ENCODE data around the gene SPTBN5. TPM values are rescaled to one million over a fixed set of nuclear protein-coding genes. Genes with fewer than 3 reads are reported as not detected.

Gene SPTBN5
- total and polyA plus RNA-seq, 12 donors, result under 0.01 to 6.8 (median 0.55) TPM

DNA sequence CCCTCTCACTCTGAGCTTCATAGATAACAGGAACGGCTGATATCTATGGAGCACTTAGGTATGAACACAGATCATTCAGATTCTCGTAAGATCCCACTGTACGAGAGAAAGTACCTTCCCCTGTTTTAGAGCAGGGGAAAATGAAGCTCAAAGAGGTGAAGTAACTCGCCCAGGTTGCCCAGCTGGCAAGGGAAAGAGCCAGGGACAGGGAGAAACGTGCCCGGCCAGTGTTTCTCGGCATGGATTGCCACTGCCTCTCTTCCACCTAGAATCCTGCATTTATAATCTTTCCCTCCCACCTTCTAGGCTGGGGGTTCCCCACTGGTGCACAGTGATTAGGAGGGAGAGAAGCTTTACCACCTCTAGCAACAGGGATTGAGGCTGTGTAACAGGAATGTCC is 39.5 kb upstream of the SPTBN5 start:
- peaks cover 6 to 47% of the 10 kb centered on the region in 2 donors for H3K4me1 ChIP-seq (replicated peaks in 1 of 2)
- H3K36me3 ChIP-seq (replicated peaks in 1 of 2), result no peaks in the 10 kb centered on the region
- no peak for DNase-seq
- intact Hi-C loops (cut with DNase I), result no loop called here
- H3K27ac ChIP-seq, result peak overlapping the region in 1 of 5 donors; percentile 79
- no peaks in the 10 kb centered on the region for H3K9me3 ChIP-seq (replicated peaks in 1 of 3)
- 85 to 94% (median 89%) methylated on average over 7 of the region's 7 CpGs for whole genome bisulfite sequencing, 4 donors
- H3K27me3 ChIP-seq, result no peaks in the 10 kb centered on the region
- no peak overlapping the region for H3K4me3 ChIP-seq
- TF ChIP-seq, protein P1, sequence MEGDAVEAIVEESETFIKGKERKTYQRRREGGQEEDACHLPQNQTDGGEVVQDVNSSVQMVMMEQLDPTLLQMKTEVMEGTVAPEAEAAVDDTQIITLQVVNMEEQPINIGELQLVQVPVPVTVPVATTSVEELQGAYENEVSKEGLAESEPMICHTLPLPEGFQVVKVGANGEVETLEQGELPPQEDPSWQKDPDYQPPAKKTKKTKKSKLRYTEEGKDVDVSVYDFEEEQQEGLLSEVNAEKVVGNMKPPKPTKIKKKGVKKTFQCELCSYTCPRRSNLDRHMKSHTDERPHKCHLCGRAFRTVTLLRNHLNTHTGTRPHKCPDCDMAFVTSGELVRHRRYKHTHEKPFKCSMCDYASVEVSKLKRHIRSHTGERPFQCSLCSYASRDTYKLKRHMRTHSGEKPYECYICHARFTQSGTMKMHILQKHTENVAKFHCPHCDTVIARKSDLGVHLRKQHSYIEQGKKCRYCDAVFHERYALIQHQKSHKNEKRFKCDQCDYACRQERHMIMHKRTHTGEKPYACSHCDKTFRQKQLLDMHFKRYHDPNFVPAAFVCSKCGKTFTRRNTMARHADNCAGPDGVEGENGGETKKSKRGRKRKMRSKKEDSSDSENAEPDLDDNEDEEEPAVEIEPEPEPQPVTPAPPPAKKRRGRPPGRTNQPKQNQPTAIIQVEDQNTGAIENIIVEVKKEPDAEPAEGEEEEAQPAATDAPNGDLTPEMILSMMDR (IDR thresholded peaks at IDR 0.05), result no peak
- TF ChIP-seq POLR2A (IDR thresholded peaks at IDR 0.05), result no peak

DNA sequence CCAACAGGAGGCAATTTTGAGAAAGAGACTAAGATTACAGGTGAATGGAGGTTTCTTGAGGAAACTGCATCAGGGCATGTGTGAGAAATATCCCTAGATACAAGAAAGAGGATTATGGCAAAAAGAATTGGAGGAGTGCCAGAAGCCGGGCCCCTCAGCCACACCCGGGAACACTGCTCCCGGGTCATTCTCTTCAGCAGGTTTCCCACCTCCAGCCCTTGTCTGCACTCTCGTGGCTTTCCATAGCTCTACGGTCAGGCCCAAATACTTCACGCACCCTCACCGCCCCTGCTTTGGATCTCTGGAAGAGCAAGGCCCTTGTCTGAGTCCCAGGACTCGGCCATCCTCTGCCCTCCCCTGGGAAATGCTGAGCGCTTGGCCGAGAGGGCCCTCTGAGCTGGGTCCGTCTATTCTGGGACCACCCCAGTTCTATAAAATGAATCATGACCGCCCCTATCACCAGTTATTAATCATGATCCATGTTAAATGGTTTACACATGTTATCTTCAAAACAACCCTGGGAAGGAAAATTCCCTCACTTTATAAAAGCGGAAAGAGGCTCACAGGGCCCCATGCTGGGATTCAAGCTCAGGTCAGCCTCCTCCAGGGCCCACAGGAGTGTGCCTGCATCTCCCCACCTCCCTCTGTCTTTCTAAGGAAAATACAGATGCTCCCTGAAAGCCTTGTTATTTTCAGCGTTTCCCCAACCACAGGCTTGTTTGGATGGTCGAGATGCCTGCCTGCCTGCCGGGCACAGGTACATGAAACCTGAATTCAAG is 38.8 kb upstream of the SPTBN5 start:
- peaks cover 6 to 48% of the 10 kb centered on the region in 2 donors for H3K4me1 ChIP-seq (replicated peaks in 1 of 2)
- H3K4me3 ChIP-seq, result no peak overlapping the region
- no peaks in the 10 kb centered on the region for H3K9me3 ChIP-seq (replicated peaks in 1 of 3)
- no peaks in the 10 kb centered on the region for H3K36me3 ChIP-seq (replicated peaks in 1 of 2)
- WGBS, 4 donors, result 79 to 96% (median 83%) methylated on average over 14 to 16 of the region's 16 CpGs
- no peaks in the 10 kb centered on the region for H3K27me3 ChIP-seq
- DNase-seq, result no peak
- no peak for TF ChIP-seq POLR2A (IDR thresholded peaks at IDR 0.05)
- TF ChIP-seq, protein P1 (IDR thresholded peaks at IDR 0.05), result no peak
- peak overlapping the region in 1 of 5 donors; percentile 79 for H3K27ac ChIP-seq
- intact Hi-C loops (cut with DNase I), result no loop called here

DNA sequence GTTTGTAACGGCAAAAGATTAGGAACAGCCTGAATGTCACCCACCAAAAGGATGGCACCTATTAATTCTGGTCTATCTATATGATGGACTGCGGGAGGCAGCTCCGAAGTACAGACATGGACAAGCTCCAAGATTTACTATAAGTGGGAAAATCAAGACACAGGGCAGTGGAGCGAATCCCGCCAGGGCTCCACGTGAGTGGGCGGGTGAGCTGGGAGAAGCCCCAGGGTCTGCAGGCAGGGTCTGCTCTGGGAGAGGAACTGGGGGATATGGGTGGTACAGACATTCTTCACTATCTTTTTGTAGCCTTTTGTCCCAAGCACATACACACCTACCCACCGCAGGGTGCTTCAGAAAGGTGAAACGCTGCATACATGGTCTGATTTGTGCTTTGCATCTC is 38.2 kb upstream of the SPTBN5 start:
- intact Hi-C loops (cut with DNase I), result no loop called here
- Histone ChIP-seq H3K4me1 (replicated peaks in 1 of 2) (peaks cover 6 to 47% of the 10 kb centered on the region in 2 donors), H3K9me3 (replicated peaks in 1 of 3) (no peaks in the 10 kb centered on the region), H3K4me3 (no peak overlapping the region), H3K27me3 (no peaks in the 10 kb centered on the region), H3K27ac (no peak overlapping the region), H3K36me3 (replicated peaks in 1 of 2) (no peaks in the 10 kb centered on the region)
- WGBS, 4 donors, result 93 to 98% (median 97%) methylated on average over 9 of the region's 9 CpGs
- DNase-seq, result no peak
- TF ChIP-seq, protein P1 (IDR thresholded peaks at IDR 0.05), result no peak
- no peak for TF ChIP-seq POLR2A (IDR thresholded peaks at IDR 0.05)

DNA sequence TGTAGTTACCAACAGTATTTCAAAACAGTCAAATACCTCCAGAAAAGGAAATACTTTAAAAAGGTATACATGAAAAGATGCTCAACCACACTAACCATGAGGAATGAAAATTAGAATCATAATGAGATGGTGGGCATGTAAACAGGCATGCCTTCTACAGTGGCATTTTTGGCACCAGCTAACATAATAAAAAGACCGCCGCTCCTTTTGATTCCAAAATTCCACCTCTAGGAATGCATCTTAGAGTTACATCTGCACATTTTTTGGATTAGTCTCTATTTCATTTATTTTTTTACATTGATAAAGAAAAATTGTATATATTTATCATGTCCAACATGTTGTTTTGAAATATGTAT is 37.0 kb upstream of the SPTBN5 start:
- intact Hi-C loops (cut with DNase I), result no loop called here
- TF ChIP-seq POLR2A (IDR thresholded peaks at IDR 0.05), result no peak
- TF ChIP-seq, protein P1 (IDR thresholded peaks at IDR 0.05), result no peak
- Histone ChIP-seq H3K27me3 (no peaks in the 10 kb centered on the region), H3K4me1 (replicated peaks in 1 of 2) (peaks cover 6 to 46% of the 10 kb centered on the region in 2 donors), H3K27ac (peak overlapping the region in 2 of 5 donors; percentile 17 to 32), H3K4me3 (no peak overlapping the region), H3K36me3 (replicated peaks in 1 of 2) (no peaks in the 10 kb centered on the region), H3K9me3 (replicated peaks in 1 of 3) (no peaks in the 10 kb centered on the region)
- 83 to 97% (median 93%) methylated on average over 2 of the region's 2 CpGs for WGBS, 4 donors
- no peak for DNase-seq
